ENCODE measurements around the gene ELAVL3. TPM values are rescaled to one million over a fixed set of nuclear protein-coding genes. Genes with fewer than 3 reads are reported as not detected.
"Not testable (repeated sequence)": the region's sequence is repeated elsewhere in the genome, so short reads cannot be mapped to it uniquely, and the experiment has no call there.

Gene ELAVL3
- total and polyA plus RNA-seq, 12 donors, result 0.11 to 5.4 (median 1.2) TPM; not detected in 3

DNA sequence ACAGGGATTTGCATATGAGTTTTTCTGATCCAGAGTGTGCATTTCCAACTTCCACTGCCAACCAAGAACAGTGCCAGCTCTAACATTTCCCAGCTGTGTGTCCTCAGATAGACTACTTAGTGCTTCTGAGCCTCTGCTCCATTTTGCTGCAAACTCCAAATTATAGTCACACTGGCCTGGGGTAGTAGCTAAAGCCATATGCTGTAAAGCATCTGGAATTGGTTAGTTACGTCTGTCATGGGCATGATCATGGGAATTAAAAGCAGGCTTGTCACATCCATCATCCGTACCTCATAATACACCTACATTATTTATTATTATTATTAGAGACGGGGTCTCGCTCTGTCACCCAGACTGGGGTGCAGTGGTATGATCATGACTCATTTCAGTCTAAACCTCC lies 7.1 kb downstream of the ELAVL3 start:
- Histone ChIP-seq H3K27me3 (no peaks in the 10 kb centered on the region), H3K9me3 (replicated peaks in 1 of 3) (no peaks in the 10 kb centered on the region), H3K36me3 (replicated peaks in 1 of 2) (no peaks in the 10 kb centered on the region), H3K27ac (no peak overlapping the region), H3K4me1 (replicated peaks in 1 of 2) (no peaks in the 10 kb centered on the region), H3K4me3 (no peak overlapping the region)
- TF ChIP-seq POLR2A (IDR thresholded peaks at IDR 0.05), result no peak
- TF ChIP-seq, protein P1, sequence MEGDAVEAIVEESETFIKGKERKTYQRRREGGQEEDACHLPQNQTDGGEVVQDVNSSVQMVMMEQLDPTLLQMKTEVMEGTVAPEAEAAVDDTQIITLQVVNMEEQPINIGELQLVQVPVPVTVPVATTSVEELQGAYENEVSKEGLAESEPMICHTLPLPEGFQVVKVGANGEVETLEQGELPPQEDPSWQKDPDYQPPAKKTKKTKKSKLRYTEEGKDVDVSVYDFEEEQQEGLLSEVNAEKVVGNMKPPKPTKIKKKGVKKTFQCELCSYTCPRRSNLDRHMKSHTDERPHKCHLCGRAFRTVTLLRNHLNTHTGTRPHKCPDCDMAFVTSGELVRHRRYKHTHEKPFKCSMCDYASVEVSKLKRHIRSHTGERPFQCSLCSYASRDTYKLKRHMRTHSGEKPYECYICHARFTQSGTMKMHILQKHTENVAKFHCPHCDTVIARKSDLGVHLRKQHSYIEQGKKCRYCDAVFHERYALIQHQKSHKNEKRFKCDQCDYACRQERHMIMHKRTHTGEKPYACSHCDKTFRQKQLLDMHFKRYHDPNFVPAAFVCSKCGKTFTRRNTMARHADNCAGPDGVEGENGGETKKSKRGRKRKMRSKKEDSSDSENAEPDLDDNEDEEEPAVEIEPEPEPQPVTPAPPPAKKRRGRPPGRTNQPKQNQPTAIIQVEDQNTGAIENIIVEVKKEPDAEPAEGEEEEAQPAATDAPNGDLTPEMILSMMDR (IDR thresholded peaks at IDR 0.05), result no peak
- 65 to 87% (median 80%) methylated on average over 4 of the region's 4 CpGs for WGBS, 4 donors
- intact Hi-C loops (cut with DNase I), result no loop called here
- DNase-seq, result no peak

DNA sequence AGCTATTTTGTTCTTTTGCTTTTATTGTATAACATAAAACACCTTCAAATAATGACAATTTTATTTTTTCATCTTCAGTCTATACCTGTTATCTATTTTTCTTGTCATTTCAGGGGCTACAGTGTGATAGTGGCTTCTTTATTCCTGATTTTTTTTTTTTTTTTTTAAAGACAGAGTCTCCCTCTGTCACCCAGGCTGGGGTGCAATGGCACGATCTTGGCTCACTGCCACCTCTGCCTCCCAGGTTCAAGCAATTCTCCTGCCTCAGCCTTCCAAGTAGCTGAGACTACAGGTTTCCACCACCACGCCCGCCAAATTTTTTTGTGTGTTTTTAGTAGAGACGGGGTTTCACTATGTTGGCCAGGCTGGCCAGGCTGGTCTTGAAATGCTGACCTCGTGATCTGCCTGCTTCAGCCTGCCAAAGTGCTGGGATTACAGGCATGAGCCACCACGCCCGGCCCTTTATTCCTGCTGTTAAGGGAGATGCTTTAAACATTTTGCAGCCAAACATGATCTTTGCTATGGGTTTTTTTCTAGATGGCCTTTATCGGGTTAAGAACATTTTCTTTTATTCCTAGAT lies 12.5 kb downstream of the ELAVL3 start:
- H3K9me3 ChIP-seq (replicated peaks in 1 of 3); H3K27ac ChIP-seq; H3K36me3 ChIP-seq (replicated peaks in 1 of 2); H3K4me3 ChIP-seq; H3K4me1 ChIP-seq (replicated peaks in 1 of 2); H3K27me3 ChIP-seq; intact Hi-C loops (cut with DNase I); DNase-seq: not testable (repeated sequence)
- WGBS, 4 donors, result 60 to 74% (median 72%) methylated on average over 8 of the region's 8 CpGs

DNA sequence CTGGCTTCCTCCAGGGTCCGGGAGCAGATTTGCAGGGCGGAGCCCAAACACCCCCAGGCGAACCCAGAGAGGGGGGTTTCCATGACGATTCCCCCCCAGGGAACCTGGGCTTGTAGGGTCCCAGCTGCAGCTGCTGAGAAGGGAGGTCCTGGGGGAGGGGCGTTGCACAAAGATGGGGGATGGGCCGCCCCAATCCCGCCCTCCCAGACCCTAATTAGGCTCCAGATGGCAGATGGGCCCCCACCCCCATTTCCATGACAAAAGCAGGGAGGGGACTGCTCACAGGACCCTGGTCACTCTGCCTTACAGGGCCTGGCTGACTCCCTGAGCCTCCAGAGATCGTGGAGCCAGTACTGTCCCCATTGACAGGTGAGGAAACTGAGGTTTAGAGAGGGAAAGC lies 15.2 kb downstream of the ELAVL3 start:
- Histone ChIP-seq H3K4me1 (replicated peaks in 1 of 2) (no peaks in the 10 kb centered on the region), H3K36me3 (replicated peaks in 1 of 2) (no peaks in the 10 kb centered on the region), H3K27me3 (no peaks in the 10 kb centered on the region), H3K4me3 (no peak overlapping the region), H3K27ac (no peak overlapping the region), H3K9me3 (replicated peaks in 1 of 3) (no peaks in the 10 kb centered on the region)
- 29 to 40% (median 33%) methylated on average over 4 to 8 of the region's 8 CpGs for WGBS, 4 donors
- no peak for TF ChIP-seq POLR2A (IDR thresholded peaks at IDR 0.05)
- TF ChIP-seq, protein P1 (IDR thresholded peaks at IDR 0.05), result no peak
- DNase-seq, result no peak
- intact Hi-C loops (cut with DNase I), result no loop called here

DNA sequence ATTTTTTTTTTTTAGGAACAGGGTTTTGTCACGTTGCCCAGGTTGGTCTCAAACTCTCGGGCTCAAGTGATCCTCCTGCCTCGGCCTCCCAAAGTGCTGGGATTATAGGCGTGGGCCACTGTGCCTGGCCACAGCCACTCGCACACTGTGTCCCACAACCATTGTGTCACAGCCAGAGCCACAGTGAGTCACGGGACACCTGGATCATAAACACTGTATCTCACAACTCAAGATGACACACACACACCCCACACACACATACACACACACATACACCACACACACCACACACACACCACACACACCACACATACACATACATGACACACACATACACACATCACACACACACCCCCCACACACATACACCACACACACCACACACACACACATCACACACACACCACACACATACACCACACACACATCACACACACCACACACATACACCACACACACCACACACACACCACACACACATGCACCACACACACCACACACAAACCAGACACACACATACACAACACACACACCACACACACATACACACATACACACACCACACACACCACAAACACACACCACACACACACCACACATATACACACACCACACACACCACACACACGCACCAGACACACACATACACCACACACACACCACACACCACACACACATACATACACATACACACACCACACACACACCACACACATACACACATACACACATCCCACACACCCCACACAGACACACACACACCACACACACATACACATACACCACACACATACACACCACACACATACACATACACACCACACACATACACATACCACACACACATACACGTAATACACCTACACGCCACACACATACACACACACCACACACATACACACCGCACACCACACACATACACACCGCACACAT lies 16.2 kb downstream of the ELAVL3 start:
- no peak for DNase-seq
- H3K36me3 ChIP-seq (replicated peaks in 1 of 2), result no peaks in the 10 kb centered on the region
- H3K9me3 ChIP-seq (replicated peaks in 1 of 3), result no peaks in the 10 kb centered on the region
- no peak for TF ChIP-seq POLR2A (IDR thresholded peaks at IDR 0.05)
- TF ChIP-seq, protein P1 (IDR thresholded peaks at IDR 0.05), result no peak
- no peaks in the 10 kb centered on the region for H3K27me3 ChIP-seq
- H3K4me3 ChIP-seq, result no peak overlapping the region
- intact Hi-C loops (cut with DNase I), result no loop called here
- 70 to 83% (median 78%) methylated on average over 11 of the region's 11 CpGs for WGBS, 4 donors
- H3K27ac ChIP-seq, result no peak overlapping the region
- H3K4me1 ChIP-seq (replicated peaks in 1 of 2), result no peaks in the 10 kb centered on the region

All from adrenal gland (tissue), 12 donors.